Keratinocyte (primary cell): Measurements from ENCODE around the gene STK32B.

Experiments
- CTCF ChIP-seq, 3 experiments: IDR thresholded peaks in 1 of 3; conservative IDR thresholded peaks in 1 of 3; optimal IDR thresholded peaks in 1 of 3; 2 replicates in 2 of 3; 3 replicates in 1 of 3; pipeline versions ENCODE3 to v1.5.1; 2011; ENCODE audit warnings: low read length in 3 of 3, mild to moderate bottlenecking in 3 of 3, moderate library complexity in 2 of 3, control low read depth in 1 of 3, inconsistent platforms in 1 of 3; ENCODE audit not compliant: insufficient read depth in 2 of 3; ENCODE audit errors: extremely low read depth in 1 of 3
- EZH2 ChIP-seq: IDR thresholded peaks from one replicate; pipeline ENCODE4 v1.6.1; 2012; ENCODE audit warnings: inconsistent platforms, mild to moderate bottlenecking, low read length, moderate library complexity

- TF ChIP-seq CTCF (optimal IDR thresholded peaks at IDR 0.05 in 1 of 3, IDR thresholded peaks at IDR 0.05 in 1 of 3, conservative IDR thresholded peaks at IDR 0.05 in 1 of 3; ENCODE audit: extremely low read depth in 1 of 3, insufficient read depth in 2 of 3, low read length in 3 of 3) (no peak), EZH2 (no peak)
These were observed 152.7 kb downstream of the STK32B start for GRCh38 chr4:5203993-5204310.
